Esophagus squamous epithelium (tissue), 5 donors: ENCODE data around the gene LDLRAP1. TPM values are rescaled to one million over a fixed set of nuclear protein-coding genes. Genes with fewer than 3 reads are reported as not detected.

ENCODE experiments used
- DNase-seq: peaks from one replicate; lab custom pipeline; 2025; lab: John Stamatoyannopoulos, UW
- H3K27ac ChIP-seq, 4 donors: fragments of 200-600 bp; sonication (generic); one replicate each; pipeline ENCODE4 v1.5.1; 2016 to 2019; ENCODE audit warnings: mild to moderate bottlenecking in 1 of 4
- H3K27me3 ChIP-seq, 4 donors: fragments of 200-600 bp; sonication (generic); 1 replicate in 3 of 4; 2 replicates in 1 of 4; pipeline versions ENCODE4 v1.5.1 to v1.6.0; 2017 to 2021; ENCODE audit warnings: antibody characterized with exemption in 1 of 4
- H3K36me3 ChIP-seq, 3 donors: fragments of 200-600 bp; sonication (generic); one replicate each; pipeline ENCODE4 v1.5.1; 2016 to 2019
- H3K4me1 ChIP-seq, 3 donors: fragments of 200-600 bp; sonication (generic); one replicate each; pipeline ENCODE4 v1.5.1; 2017 to 2019
- H3K4me3 ChIP-seq, 4 donors: fragments of 200-600 bp; sonication (generic); 1 replicate in 3 of 4; 2 replicates in 1 of 4; pipeline ENCODE4 v1.5.1; 2016 to 2019; ENCODE audit warnings: mild to moderate bottlenecking in 2 of 4, moderate library complexity in 1 of 4
- H3K9me3 ChIP-seq, 3 donors: fragments of 200-600 bp; sonication (generic); one replicate each; pipeline ENCODE4 v1.5.1; 2016 to 2019
- CTCF ChIP-seq, 6 experiments: fragments of 450-650 bp in 4 of 6; fragments of 200-600 bp in 2 of 6; sonication (generic) in 2 of 6; IDR thresholded peaks; one replicate each; pipeline ENCODE4 v1.5.1; 2016 to 2019; ENCODE audit warnings: antibody characterized with exemption in 6 of 6, mild to moderate bottlenecking in 4 of 6, moderate library complexity in 4 of 6
- POLR2A ChIP-seq, 4 donors: fragments of 450-650 bp; IDR thresholded peaks; one replicate each; pipeline ENCODE4 v1.6.1; 2017; ENCODE audit warnings: antibody characterized with exemption in 4 of 4, mild to moderate bottlenecking in 4 of 4, moderate library complexity in 3 of 4
- WGBS, 2 donors: methylation state at CpG; one replicate each; pipeline ENCODE4 v1.1.5; 2018; 5-methylcytosine and 5-hydroxymethylcytosine counted together
- intact Hi-C: fragments of 100-400 bp; cut with DNase I; formaldehyde crosslinking; loops from one replicate; pipeline ENCODE4 v1.15.0; 2022
- total RNA-seq, 4 donors: library from RNA; depleted of rRNA; stranded (reverse); fragments of >200 nt; gene quantifications; one replicate each; pipeline ENCODE4 v1.1.0, GENCODE V29; 2016
- donor health status: DM: yes; HTN: yes; CAD: no.

The LDLRAP1 gene
- total RNA-seq, 4 donors from 2014 or later: 17.0 to 21.4 (median 19.5) TPM

DNA sequence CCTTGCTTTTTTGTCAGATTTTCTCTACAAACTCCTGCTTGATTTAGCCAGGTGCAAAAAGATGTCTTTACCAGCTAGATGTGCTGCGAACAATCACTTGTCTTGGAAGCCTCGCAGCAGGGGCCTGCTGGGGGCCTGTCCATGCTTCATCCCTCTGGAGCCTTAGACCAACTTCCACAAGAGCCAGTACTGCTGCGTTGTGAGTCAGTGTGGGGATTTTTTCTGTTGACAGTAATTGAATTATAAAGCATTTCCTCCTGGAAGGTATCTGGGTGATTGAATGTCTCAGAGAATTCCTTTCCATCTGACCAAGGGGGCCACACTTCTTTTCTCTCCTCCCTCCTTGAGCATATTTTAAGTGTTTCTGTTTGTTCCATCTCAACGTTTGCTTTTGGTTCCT is 40.4 kb upstream of the LDLRAP1 start:
- TF ChIP-seq POLR2A (IDR thresholded peaks at IDR 0.05): no peak
- no peak for TF ChIP-seq CTCF (IDR thresholded peaks at IDR 0.05)
- H3K27ac ChIP-seq: peak overlapping the region in 3 of 4 donors; percentile 52 to 74 (median 71)
- no peak for DNase-seq
- H3K4me1 ChIP-seq: peaks cover 0 to 45% (median 12%) of the 10 kb centered on the region in 3 donors
- no peak overlapping the region for H3K4me3 ChIP-seq
- H3K36me3 ChIP-seq: peaks cover 0 to 39% (median 8%) of the 10 kb centered on the region in 3 donors
- H3K9me3 ChIP-seq: no peaks in the 10 kb centered on the region
- WGBS, 2 donors: 43 to 51% methylated on average over 4 of the region's 4 CpGs
- intact Hi-C loops: no loop called here
- no peaks in the 10 kb centered on the region for H3K27me3 ChIP-seq

DNA sequence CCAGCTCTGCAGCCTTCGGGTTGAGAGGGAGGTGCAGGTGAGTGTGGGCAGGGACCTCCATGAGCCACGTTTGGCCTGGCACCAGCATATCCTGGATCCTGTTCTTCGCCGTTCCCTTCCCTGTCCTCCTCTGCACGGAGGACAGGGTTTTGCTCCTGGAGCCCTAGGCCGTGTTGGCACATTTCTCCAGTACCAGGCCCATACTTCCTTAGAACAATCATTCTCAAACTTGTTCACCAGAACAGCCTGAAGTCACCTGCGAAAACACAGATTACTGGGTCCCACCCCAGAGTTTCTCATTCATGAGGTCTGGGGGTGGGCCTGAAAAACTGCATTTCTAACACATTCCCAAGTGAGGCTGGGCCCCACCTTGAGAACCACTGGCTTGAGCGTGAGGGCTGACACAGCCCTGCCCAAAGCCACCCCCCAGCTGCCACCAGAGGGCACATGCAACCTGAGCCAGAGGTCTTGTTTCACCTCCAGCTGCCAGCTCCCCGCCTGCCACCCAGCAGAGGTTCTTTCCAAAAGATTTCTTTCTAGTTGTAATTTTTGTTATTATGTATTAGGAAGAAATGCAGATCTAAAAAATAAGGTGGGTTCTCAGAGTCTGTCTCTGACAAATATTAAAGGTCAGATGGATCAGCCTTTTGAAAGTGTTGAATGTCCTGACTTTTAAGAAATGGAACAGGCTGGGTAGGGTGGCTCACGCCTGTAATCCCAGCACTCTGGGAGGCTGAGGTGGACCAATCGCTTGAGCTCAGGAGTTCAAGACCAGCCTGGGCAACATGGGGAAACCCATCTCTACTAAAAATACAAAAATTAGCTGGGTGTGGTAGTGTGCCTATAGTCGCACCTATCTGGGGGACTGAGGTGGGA is 39.6 kb upstream of the LDLRAP1 start:
- Histone ChIP-seq H3K27ac (peak overlapping the region in 3 of 4 donors; percentile 52 to 74 (median 71)), H3K9me3 (no peaks in the 10 kb centered on the region), H3K4me1 (peaks cover 0 to 45% (median 12%) of the 10 kb centered on the region in 3 donors), H3K4me3 (no peak overlapping the region), H3K36me3 (peaks cover 0 to 31% (median 4%) of the 10 kb centered on the region in 3 donors), H3K27me3 (no peaks in the 10 kb centered on the region)
- DNase-seq: no peak
- intact Hi-C loops: no loop called here
- TF ChIP-seq CTCF (IDR thresholded peaks at IDR 0.05): peak; percentile 34 to 76 (median 64)
- TF ChIP-seq POLR2A (IDR thresholded peaks at IDR 0.05): no peak
- WGBS, 2 donors: 60 to 69% methylated on average over 12 of the region's 12 CpGs

- 74 to 79% methylated on average over 8 to 9 of the region's 9 CpGs for WGBS, 2 donors
- Histone ChIP-seq H3K36me3 (peaks cover 0 to 20% (median 0%) of the 10 kb centered on the region in 3 donors), H3K27me3 (no peaks in the 10 kb centered on the region), H3K4me1 (peaks cover 0 to 45% (median 12%) of the 10 kb centered on the region in 3 donors), H3K9me3 (no peaks in the 10 kb centered on the region), H3K4me3 (no peak overlapping the region), H3K27ac (peak overlapping the region in 1 of 4 donors; percentile 11)
- no peak for DNase-seq
- TF ChIP-seq CTCF (IDR thresholded peaks at IDR 0.05) (no peak), POLR2A (IDR thresholded peaks at IDR 0.05) (no peak)
- intact Hi-C loops: no loop called here
Measured at GRCh38 chr1:25504706-25505595, 38.5 kb upstream of the LDLRAP1 start.

DNA sequence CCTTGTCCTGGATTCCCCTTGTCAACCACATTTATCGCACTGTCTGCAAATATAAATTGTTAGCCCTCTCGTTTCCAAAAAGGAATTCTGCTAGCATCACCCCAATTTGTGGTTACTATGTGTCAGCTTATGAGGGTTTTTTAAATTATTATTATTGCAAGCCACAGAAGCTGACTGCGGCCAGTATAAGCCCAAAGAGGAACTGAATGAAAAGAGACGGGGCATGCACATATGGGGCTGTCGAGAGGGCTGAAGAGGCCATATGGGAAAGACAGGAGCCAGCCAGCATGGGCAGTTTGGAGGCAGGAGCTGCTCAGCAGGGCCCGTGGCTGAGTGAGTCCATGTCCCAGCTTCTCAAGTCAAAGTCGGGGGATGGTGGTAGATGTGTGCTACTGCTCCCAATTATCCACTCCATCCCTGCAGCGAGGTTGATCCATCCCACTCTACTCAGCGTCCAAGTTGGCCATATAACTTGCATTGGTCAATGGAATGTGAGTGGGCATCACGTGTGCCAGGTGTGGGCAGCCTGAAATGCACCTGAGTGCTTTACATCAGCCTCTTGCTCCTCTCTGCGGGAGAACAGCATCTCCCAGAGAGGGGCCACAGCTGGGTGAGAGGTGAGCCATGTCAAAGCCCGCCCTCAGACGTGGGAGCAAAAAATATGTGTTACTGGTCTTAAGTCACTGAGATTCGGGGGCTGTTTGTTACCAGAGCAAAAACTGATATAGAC is 37.6 kb upstream of the LDLRAP1 start:
- WGBS, 2 donors: 76 to 79% methylated on average over 11 to 12 of the region's 14 CpGs
- DNase-seq: no peak
- H3K36me3 ChIP-seq: peaks cover 0 to 11% (median 0%) of the 10 kb centered on the region in 3 donors
- TF ChIP-seq POLR2A (IDR thresholded peaks at IDR 0.05) (no peak), CTCF (IDR thresholded peaks at IDR 0.05) (no peak)
- peak overlapping the region; percentile 6 to 79 (median 74) for H3K27ac ChIP-seq
- H3K4me1 ChIP-seq: peaks cover 0 to 45% (median 12%) of the 10 kb centered on the region in 3 donors
- no peaks in the 10 kb centered on the region for H3K9me3 ChIP-seq
- intact Hi-C loops: no loop called here
- no peak overlapping the region for H3K4me3 ChIP-seq
- H3K27me3 ChIP-seq: no peaks in the 10 kb centered on the region
